HT-29 (cell line): ENCODE data around the gene RNF167. TPM values are rescaled to one million over a fixed set of nuclear protein-coding genes. Genes with fewer than 3 reads are reported as not detected.

Source experiments
- DNase-seq: peaks from one replicate; pipeline ENCODE4 v3.0.0-alpha.2; 2015; ENCODE audit warnings: low spot score
- total RNA-seq: library from RNA; depleted of rRNA; stranded (reverse); fragments of >200 nt; shearing (Covaris generic); gene quantifications from 2 replicates; pipeline ENCODE4 v1.2.3, GENCODE V29; 2014; rRNA removed

The RNF167 gene
- total RNA-seq, result 51.1 and 62.9 TPM in 2 replicates

DNA sequence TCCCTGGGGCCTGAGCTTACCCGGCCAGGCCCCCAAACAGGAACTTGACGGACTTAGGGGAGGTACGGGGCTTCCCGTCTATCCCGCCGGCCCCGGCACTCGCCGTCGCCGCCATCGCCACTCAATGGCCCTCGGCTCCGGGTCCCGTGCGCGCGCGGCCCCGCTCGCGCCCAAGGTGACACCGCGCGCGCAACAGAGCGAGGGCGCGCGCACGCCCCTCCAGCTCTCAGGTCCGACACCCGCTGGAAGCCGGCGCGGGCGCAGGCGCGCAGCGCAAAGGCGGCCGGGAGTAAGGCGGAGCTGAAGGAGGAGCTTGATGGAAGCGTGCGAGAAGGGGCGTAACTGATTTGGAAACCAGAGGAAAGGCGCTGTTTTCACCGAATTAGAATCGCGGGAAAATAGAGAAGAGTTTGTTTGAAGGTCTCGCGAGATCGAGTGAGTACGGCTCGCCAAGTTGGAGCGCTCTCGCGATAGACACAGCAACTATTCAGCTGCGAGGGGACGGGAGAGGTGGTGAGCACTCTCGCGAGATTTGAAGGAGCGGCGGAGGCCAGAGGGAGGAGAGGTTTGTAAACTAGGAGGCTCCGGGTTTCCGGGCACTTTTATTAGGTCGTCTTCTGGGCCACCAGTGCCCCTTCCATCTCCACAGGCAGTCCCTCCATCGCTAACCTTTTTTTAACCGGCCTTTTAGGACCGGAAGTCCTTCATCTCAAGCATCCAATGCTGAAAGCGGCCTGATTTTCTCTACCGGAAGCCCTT lies at the start of gene RNF167, which contains the start of gene SLC25A11:
RNF167 (plus strand) TSS at position 473 of the 759 bp plus-strand sequence. CDS start 642 bp downstream, outside the sequence.
SLC25A11 (minus strand) TSS at position 251 of the 759 bp plus-strand sequence; CDS start at position 115, 136 bp downstream.
- peak; percentile 94 for DNase-seq

DNA sequence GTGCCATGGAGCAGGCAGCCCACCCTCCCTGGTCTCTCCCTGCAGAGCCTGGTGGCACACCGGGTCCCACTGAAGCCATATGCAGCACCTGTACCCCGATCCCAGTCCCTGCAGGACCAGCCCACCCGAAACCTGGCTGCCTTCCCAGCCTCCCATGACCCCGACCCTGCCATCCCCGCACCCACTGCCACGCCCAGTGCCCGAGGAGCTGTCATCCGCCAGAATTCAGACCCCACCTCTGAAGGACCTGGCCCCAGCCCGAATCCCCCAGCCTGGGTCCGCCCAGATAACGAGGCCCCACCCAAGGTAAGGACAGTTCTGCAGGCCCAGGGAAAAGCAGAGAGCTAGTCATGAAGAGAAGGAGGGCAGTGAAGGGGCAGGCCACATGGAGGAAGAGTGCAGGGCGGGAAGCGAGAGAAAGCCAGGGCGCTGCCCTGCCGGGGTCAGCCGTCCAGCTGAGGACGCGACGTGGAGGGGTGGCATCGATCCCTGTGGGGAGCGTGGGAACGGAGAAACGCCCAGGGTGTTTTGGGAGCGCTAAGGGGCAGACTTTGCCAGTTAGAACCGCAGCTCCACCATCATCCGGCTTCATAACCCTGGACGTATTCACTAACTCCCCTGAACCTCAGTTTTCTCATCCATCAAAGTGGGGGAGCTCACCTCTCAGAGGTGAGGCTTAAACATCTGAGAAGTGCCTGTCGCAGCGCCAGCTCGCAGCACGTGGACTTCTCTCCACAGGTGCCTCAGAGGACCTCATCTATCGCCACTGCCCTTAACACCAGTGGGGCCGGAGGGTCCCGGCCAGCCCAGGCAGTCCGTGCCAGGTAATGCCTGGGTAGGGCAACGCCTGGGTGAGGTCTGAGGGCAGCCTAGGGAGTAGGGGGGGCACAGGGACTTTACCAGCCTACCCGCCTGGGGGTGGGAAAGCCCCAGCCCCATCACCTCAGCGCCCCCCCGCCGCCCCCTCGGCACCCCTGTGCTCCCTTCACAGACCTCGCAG lies 48.4 kb upstream of the RNF167 start:
- DNase-seq, result no peak

DNA sequence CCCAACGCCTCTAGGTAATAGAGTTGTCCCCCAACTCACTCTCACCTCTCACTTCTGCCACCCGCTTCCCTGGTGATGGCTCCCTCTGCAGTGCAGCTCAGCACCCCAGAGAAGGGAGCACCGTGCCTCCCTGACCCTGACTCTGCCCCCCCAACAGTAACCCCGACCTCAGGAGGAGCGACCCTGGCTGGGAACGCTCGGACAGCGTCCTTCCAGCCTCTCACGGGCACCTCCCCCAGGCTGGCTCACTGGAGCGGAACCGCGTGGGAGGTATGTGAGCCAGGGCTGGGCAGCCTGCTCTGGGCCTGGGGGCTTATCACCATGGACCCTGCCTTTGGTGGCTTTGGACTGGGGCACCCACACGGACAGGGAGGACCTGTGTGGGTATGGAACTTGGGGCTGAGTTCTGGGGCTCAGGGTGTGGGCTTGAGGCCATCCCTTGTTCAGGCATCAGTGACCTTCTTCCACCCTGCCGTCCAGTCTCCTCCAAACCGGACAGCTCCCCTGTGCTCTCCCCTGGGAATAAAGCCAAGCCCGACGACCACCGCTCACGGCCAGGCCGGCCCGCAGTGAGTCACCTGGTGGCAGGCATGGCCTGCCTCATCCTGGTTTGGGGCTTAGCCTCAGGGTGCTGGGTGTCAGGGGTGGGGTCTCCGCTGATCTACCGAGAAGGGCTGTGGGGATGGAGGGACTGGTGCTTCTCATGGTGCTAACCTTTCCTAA lies 47.4 kb upstream of the RNF167 start:
- no peak for DNase-seq

DNA sequence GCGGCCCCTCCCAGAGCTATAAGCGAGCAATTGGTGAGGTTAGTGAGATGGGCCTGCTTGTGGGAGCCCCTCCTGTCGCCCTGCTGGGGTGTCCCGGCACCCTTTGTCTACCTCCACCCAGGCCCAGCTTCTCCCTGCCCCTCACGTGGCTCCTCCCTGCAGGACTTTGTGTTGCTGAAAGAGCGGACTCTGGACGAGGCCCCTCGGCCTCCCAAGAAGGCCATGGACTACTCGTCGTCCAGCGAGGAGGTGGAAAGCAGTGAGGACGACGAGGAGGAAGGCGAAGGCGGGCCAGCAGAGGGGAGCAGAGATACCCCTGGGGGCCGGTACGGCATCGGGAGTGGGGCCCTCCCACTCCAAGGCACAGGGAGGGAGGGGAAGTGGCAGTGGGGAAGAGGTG lies 46.8 kb upstream of the RNF167 start:
- no peak for DNase-seq

DNA sequence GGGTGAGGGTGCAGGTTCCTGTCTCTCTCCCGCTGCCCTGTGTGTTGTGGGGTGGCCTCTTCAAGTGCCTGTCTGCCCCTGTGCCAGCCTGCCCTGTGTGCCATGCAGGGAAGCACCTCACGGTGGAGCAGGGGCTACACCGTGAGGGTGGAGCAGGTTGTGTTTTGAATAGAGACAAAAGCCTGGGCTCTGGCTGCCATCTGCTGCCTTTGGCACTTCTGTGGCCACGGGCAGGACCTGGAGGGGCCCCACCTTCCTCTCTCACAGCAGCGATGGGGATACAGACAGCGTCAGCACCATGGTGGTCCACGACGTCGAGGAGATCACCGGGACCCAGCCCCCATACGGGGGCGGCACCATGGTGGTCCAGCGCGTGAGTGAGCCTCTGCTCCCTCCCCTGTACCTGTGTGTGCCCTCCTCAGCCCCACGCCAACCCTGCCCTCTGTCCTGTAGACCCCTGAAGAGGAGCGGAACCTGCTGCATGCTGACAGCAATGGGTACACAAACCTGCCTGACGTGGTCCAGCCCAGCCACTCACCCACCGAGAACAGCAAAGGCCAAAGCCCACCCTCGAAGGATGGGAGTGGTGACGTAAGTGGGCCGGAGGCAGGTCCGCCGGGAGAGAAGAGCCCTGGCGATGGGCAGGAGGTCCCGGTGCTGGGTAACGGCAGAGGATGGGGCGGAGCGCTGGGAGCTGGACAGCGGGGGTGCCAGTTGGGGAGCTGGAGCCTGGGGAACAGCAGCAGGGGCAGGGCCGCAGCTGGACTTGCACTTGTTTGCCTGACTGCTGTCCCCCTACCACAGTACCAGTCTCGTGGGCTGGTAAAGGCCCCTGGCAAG lies 46.1 kb upstream of the RNF167 start:
- DNase-seq, result no peak

DNA sequence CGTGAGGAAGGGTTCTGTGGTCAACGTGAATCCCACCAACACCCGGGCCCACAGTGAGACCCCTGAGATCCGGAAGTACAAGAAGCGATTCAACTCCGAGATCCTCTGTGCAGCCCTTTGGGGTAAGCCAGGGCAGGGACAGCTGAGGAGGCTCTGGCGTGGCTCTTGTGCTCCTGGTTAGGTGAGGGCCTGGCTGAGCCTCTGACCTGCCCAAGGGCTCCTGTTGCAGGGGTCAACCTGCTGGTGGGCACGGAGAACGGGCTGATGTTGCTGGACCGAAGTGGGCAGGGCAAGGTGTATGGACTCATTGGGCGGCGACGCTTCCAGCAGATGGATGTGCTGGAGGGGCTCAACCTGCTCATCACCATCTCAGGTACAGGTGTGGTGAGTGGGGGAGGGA lies 44.9 kb upstream of the RNF167 start:
- no peak for DNase-seq

DNA sequence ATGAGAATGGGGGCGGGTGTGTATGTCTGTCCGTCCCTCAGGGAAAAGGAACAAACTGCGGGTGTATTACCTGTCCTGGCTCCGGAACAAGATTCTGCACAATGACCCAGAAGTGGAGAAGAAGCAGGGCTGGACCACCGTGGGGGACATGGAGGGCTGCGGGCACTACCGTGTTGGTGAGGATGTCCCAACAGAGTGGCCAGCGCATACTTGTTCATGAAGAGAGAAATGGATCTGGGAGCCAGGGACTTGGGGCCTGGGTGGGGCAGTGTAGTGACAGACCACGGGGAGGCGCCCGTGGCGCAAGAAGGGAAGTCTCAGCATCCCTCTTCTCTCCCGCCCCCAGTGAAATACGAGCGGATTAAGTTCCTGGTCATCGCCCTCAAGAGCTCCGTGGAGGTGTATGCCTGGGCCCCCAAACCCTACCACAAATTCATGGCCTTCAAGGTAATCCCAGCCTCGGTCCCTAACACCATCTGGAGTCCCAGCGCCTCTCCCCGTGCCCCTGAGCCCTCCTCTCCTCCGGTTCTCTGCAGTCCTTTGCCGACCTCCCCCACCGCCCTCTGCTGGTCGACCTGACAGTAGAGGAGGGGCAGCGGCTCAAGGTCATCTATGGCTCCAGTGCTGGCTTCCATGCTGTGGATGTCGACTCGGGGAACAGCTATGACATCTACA lies 44.3 kb upstream of the RNF167 start:
- no peak for DNase-seq

DNA sequence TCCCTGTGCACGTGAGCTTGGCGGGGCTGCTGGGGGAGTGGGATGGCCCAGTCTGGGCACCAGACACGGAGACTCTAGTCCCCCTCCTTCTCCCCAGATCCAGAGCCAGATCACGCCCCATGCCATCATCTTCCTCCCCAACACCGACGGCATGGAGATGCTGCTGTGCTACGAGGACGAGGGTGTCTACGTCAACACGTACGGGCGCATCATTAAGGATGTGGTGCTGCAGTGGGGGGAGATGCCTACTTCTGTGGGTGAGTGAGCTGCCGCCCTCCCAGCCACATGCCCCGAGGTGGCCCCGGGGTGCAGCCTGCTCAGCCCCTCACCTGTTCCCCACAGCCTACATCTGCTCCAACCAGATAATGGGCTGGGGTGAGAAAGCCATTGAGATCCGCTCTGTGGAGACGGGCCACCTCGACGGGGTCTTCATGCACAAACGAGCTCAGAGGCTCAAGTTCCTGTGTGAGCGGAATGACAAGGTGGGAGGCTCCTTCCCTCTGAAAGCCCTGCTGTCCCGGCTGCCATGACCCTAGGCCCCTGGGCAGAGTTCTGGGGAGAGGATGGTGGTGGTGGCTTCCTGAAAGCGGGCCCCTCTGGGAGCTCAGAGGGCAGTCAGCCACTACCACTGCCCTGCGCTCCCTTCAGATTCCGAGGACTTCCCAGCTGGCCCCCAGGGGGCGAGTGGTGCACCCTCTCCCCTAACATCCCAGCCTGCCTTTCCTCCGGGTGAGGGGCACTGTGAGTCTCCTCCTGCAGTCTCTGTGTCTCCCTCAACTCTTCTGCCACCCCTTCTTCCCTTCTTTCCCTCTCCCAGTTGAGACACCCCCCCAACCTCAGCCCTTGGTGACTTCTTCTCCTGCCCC lies 43.5 kb upstream of the RNF167 start:
- no peak for DNase-seq

DNA sequence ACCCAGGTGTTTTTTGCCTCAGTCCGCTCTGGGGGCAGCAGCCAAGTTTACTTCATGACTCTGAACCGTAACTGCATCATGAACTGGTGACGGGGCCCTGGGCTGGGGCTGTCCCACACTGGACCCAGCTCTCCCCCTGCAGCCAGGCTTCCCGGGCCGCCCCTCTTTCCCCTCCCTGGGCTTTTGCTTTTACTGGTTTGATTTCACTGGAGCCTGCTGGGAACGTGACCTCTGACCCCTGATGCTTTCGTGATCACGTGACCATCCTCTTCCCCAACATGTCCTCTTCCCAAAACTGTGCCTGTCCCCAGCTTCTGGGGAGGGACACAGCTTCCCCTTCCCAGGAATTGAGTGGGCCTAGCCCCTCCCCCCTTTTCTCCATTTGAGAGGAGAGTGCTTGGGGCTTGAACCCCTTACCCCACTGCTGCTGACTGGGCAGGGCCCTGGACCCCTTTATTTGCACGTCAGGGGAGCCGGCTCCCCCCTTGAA lies 42.8 kb upstream of the RNF167 start:
- no peak for DNase-seq

DNA sequence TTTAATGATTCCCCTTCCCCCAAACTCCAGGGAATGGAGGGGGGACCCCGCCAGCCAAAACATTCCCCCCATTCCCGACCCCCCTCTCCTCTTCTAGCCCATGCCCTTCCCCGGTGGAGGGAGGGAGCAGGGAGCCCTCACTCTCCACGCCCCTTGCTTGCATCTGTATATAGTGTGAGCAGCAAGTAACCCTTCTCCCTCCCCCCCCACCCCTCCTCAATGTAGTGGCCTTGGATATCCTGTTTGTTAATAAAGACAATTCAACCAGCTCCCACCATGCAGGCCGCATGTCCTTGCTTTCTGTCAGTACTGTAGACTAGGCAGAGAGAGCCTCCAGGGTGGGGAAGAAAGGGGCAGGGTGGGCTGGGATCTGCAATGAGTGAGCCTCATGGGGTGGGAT lies 42.3 kb upstream of the RNF167 start:
- no peak for DNase-seq

DNA sequence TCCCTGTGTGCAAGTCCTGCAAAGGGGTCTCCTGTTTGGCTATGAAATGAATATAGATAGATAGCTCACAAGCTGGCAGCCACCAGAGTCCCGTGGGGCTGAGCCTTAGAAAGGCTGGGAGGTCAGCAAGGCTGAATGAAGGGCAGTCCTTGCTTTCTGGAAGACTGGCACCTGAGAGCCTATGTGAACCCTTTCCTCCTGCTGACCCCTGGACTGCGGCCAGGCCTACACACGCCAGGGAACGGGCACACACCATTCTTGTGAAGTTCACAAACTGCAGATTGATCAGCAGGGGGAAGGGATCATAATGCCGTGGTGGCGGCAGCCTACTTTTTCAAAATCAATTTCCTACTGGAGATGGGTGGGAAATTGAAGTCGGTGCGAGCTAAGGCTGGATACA lies 41.7 kb upstream of the RNF167 start:
- no peak for DNase-seq

DNA sequence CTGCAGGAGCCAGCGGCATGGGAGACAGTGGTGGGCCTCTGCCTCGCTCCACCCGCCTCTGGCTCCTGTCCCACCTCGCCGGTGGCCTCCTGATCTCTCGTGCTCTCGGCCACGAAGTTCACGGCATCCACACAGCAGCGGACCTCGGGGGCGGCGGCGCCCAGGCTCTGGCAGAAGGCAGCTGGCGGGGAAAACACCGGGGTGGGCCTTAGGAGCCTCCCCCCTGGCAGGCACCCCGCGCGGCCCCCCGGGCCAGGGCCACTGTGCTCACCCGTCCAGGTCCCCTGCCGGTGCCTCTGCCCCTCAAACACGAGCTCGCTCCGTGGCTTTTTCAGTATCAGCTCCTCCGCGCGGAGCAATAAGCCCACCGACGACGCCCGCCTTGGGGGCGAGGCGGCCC lies 41.1 kb upstream of the RNF167 start:
- no peak for DNase-seq

DNA sequence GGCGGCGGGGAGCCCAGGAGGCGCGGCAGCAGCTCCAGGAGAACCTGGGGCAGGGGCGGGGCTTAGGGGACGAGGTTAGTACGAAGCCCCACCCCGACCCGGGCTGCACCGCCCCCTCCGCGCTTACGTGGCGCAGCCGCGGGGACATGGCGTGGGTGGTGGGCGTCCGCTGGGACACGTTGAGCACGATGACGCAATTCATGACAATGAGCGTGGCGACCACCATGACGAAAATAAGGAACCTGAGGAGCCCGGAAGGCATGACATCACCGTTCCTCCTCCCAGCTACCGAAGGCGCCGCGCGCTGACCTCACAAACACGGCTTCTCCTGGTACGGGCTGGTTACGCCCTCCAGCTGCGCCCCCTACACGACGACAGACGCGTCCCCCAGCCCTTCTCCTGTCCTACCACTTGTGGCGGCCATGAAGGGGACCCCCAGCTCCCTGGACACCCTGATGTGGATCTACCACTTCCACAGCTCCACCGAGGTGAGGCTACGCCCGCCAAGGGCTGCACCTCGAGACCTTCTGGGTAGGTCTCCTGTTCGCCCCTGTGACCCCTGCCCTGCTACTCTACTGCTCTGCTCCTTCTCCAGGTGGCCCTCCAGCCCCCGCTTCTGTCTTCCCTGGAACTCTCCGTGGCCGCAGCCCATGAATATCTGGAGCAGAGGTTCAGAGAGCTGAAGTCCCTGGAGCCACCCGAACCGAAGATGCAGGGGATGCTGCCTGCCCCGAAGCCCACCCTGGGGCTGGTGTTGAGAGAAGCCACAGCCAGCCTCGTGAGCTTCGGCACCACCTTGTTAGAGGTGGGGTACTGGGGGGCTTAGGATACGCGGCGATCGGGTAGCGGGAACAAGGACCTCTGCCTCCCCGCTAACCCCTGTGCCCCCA lies 40.5 kb upstream of the RNF167 start, which contains the start of gene C17orf107:
C17orf107 (plus strand) TSS at position 196 of the 890 bp plus-strand sequence; CDS start at position 423, 227 bp downstream.
- no peak for DNase-seq

DNA sequence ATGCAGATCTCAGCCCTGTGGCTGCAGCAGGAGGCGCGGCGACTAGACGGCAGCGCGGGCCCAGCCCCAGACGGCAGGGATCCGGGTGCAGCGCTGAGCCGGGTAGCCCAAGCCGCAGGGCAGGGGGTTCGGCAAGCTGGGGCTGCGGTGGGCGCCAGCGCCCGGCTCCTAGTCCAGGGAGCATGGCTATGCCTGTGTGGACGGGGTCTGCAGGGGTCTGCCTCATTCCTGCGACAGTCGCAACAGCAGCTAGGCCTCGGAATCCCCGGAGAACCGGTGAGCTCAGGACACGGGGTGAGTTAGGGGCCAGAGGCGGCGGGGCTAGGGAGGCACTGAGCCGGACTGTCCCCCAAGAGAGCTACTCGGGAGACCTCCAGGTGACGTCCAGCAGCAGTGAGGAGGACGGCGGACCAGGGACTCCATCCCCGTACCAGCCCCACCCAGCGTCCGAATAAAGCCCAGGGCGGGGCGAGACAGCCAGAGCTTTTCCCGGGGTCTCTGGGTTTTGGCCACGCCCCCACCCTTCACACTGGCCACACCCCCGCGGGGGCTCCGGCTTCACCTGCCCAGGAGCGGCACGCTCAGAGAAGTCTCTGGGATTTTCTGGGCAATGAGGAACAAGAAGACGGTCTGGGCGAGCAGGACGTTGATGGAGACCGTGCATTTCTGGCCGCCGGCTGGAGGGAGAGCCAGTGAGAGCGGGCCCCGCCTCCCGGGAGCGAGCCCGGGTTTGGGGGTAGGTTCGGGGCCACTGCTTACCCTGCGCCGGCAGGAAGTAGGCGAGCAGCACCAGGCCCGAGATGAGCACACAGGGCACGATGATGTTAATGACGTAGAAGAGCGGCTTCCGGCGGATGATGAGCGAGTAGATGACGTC lies 39.6 kb upstream of the RNF167 start:
- no peak for DNase-seq

DNA sequence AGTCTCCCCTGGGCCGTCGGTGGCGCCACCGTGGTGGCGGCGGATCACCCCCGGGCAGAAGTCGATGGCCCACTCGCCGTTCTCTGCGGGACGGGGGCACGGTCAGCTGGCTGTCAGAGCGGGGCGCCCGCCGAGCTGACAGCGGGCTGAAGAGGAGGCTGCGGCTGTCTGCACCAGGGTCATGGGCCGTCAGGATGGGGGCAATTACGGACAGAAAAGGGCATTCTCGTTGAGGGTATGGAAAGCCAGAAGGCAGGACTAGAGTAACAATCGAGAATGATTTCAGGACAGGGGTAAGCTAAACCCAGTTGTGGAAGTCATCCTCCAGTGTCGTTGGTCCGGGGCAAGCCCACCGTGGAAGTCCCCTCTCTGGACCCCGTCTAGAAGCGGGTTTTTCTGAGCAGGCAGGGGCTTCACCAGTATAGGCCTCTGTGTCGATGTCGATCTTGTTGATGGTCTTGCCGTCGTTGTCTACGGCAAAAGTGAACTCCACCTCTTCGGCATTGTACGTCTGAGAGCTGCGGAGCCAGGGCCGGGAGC lies 38.9 kb upstream of the RNF167 start:
- DNase-seq, result no peak

DNA sequence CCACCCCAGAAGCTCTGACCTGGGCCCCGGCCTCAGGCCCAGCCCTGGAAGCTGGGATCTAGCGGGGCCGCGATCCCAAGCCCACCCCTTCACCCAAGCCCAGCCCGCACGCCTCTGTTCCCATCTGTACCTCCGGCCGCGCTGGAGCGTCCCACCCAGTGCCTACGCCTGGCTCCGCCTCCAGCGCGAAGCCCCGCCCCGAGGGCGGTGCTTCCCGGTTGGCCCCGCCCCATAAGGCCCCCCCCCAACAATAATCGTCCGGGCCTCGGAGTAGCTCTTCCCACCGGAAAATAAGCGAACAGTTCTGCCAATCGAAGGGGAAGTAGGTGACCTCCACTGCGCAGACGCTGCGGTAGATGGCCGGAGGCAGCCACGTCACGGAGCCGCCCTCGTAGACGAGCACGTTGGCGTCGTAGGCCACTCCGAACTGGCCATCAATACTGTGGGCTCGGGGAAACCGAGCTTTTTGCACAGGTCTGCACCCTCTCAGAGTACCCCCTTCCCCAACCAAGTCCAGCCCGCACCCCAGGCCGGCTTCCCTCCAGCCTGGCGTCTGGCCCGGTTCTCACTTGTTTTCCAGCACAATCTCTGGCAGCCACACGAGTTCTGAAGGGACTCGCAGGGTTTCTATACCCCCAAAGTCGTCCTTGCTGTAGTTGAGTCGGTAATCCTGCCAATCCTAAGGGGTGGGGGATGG lies 38.3 kb upstream of the RNF167 start:
- no peak for DNase-seq
